Raji (cell line): ENCODE results near the gene DEDD2.
A peak's percentile ranks its signal among the peaks of the same experiment; 100 is the strongest.

ENCODE experiments used
- POLR2A ChIP-seq: IDR thresholded peaks from 2 replicates; pipeline ENCODE4 v1.6.1; 2011; ENCODE audit warnings: low read depth, low read length, control low read depth; ENCODE audit not compliant: insufficient read depth

Gene DEDD2

GRCh38 chr19:42235181-42235580 is 17.7 kb upstream of the DEDD2 start:
- no peak for TF ChIP-seq POLR2A

- TF ChIP-seq POLR2A: no peak
Measured at GRCh38 chr19:42234364-42234763, 16.9 kb upstream of the DEDD2 start.

DNA sequence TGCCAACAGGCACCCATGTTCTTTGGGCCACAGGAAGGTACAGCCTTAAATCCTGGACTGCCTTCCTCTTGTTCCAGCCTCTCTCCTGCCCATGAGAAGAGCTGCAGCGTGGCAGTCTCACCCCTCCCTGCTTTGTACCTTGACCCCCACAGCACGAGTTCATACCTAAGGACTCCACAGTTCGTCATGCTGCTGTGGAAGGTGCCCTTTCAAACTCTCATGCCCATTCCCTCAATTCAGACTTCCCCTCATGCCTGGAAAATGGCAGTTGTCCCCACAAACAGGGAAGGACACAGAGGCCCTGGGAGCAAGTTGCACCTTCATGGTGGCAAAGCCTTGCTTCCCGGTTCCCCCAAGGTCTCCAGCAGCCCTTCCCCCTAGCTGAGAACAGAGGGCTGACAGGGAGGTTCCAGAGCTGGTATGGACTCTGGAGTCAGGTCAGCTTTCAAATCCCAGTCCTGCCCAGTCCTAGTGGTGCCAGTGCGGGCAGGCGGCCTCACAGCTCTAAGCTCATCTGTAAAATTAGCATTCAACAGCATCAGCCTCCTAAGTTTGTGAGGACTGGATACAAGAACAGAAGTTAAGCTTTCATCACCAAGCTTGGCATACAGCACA is 16.3 kb upstream of the DEDD2 start:
- TF ChIP-seq POLR2A: no peak

DNA sequence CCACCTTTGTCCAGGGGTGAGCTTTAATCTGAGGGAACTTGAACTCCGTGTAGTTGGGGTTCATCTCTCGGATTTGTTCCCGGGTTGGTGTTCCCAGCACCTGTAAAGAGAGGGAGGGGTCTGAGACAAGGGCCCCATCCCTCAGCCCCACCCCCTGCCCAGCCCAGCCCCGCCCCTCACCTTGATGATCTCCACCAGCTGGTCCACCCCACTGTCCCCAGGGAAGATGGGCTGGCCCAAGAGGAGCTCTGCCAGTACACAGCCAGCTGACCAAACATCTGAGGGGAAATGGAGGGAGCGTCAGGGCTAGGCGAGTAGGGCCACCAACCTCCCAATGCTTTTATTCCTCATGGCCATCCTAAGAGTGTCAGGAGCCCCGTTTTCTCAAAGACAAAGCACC is 15.6 kb upstream of the DEDD2 start:
- TF ChIP-seq POLR2A: 0 out of 2 replicates have a peak, but pooled peaks have one; percentile 9

DNA sequence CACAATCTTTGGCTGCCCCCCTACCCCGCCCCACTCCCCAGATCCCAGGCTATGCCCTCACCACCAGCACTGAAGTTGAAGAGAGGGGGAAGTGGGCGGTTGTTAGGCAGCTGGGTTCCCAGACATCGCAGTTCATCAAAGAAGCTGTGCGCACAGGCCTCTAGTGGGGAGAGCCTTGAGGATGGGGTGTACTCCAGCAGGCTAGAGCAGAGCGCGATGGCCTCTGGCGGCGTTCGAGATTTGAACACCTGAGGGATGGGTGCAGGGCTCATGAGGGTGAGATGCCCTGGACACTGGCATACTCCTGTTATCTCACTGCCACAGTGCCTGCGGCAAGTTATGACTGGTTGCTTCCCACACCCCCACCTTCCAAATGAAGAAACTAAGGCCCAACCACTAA is 15.0 kb upstream of the DEDD2 start:
- TF ChIP-seq POLR2A: no peak

DNA sequence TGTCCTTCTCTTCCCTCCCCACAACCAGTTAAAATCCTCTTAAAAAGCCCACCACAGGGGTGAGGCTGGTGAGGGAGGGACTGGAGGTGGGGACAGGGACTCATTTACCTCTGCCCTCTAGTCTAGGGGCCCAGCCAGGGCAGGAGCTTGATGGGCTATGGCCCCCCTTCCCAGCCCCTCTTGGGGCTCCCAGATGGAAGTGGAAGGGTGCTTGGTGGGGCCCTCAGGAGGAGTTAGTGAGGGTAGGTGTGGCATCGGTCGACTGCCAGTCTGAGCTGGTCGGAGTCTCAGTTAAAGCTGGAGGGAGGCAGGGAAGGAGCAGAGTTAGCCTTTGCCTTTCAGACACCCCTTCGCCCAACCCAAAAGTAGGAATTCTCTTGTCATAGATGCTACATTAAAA is 13.1 kb upstream of the DEDD2 start:
- TF ChIP-seq POLR2A: no peak

GRCh38 chr19:42229855-42230351 is 12.4 kb upstream of the DEDD2 start:
- no peak for TF ChIP-seq POLR2A

- no peak for TF ChIP-seq POLR2A
Measured at GRCh38 chr19:42229301-42229854, 11.9 kb upstream of the DEDD2 start.

DNA sequence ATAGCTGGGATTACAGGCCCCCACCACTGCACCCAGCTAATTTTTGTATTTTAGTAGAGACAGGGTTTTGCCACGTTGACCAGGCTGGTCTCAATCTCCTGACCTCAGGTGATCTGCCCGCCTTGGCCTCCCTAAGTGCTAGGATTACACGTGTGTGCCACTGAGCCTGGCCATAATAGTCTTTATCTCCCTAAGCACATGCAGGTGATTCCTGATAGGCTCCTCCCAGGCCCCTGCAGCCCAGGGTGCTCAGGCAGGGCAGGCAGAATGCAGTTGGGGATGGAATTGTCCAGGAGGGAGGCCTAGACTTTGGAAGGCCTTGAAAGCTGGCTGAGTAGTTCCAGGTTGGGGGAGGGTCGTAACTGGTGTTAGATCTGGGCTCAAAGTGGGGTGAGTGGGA is 11.2 kb upstream of the DEDD2 start:
- TF ChIP-seq POLR2A: no peak

- TF ChIP-seq POLR2A: no peak
Measured at GRCh38 chr19:42226886-42227285, 9.4 kb upstream of the DEDD2 start.

GRCh38 chr19:42225718-42226292 is 8.3 kb upstream of the DEDD2 start:
- TF ChIP-seq POLR2A: no peak

DNA sequence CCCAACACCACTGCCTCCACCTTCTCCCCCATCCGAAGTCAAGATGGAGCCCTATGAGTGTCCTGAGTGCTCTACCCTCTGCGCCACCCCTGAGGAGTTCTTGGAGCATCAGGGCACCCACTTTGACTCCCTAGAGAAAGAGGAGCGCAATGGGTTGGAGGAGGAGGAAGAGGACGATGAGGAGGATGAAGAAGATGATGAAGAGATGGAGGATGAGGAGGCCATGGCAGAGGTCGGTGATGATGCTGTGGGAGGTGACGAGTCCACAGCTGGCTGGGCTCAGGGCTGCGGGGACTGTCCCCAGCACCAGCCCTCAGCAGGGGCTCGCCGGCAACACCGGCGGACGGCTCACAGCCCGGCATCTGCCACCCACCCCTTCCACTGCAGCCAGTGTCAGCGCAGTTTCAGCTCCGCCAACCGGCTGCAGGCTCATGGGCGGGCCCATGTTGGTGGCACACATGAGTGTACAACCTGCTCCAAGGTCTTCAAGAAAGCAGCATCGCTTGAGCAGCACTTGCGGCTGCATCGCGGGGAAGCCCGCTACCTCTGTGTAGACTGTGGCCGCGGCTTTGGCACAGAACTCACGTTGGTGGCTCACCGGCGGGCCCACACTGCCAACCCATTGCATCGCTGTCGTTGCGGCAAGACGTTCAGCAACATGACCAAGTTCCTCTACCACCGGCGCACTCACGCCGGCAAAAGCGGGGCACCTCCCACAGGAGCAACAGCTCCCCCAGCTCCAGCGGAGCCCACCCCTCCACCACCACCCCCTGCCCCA is 7.7 kb upstream of the DEDD2 start:
- no peak for TF ChIP-seq POLR2A

DNA sequence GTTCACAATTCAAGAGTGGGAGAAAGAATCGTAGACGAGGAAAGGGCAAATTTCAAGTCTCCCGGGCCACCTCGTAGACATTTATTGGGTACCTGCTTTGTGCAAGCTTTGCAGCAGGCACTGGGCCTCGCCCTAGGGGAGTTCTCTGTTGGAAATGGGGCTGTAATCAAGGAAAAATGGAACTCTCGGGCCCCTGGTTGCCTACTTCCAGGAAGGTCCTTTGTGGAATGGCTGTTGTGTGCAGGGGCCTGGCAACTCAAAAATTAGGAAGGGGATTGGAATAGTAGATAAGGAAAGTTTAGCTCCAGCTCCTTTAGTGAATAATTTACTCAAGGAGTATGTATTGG is 3.2 kb upstream of the DEDD2 start:
- no peak for TF ChIP-seq POLR2A

- TF ChIP-seq POLR2A: peak; percentile 92
Measured at GRCh38 chr19:42219812-42220750, 2.6 kb upstream of the DEDD2 start, which contains the start of gene ZNF526. ZNF526 (plus strand) TSS chr19:42220312; CDS start chr19:42224404, 4,092 bp downstream.

DNA sequence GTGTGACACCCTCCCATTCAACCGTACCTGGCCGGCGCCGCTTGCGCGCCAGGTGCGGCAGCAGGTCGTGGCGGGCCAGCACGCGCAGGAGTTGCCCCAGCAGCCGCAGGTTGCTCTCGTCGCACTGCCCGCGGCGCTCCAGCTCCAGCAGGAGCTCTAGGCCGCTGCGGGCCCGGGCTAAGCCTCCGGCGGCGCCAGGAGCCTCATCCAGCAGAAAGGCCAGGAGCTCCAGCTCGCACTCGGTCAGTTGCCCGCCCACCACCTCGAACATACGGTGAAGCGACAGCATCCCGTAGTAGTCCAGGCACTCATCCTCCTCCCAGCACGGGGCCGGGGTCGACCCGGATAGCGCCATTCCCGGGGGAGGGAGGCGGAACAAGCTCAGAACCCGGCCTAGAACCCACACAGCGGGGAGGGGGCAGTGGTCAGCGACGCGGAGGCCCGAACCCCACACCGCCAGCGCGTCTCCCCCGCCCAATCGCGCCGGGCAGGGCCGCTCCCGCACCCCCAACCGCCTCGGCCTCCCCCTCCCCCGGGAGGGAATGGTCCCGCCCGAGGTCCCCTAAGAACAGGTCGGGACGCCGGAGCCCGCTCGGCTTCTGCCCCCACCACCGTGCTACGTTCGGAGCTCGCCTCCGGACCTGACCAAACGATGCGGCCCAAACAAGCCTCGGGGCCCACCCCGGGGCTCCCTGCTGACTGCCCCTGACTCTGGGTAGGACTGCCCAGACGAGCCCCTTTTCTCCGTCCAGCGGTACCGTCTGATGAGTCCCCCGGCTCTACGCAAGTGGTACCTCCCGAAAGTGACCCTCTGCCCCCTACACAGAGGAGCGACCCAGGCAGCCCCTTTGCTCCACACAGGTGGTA is 591 bp downstream of the DEDD2 start:
- no peak for TF ChIP-seq POLR2A
